Activated CD8-positive, alpha-beta memory T cell treated with anti-CD3 and anti-CD28 coated beads, Interleukin-2, amount 50 U/mL, for 4 hours (primary cell): ENCODE data around the gene GDF2.
A peak's percentile ranks its signal among the peaks of the same experiment; 100 is the strongest.

Source experiments
- DNase-seq: peaks from one replicate; pipeline ENCODE4 v3.0.0-alpha.2; 2020

GDF2 gene

GRCh38 chr10:47322300-47323061 is at the start of gene GDF2:
Gene GDF2, plus strand, starts transcription at chr10:47322454. Its CDS starts 215 bp downstream, at chr10:47322669.
- DNase-seq = no peak

- DNase-seq = no peak
Measured at GRCh38 chr10:47276071-47276470, 46.2 kb upstream of the GDF2 start.

GRCh38 chr10:47276576-47277351 is 45.5 kb upstream of the GDF2 start:
- no peak for DNase-seq

- peak; percentile 46 for DNase-seq
Measured at GRCh38 chr10:47277352-47278151, 44.7 kb upstream of the GDF2 start.

- no peak for DNase-seq
Measured at GRCh38 chr10:47278152-47278473, 44.1 kb upstream of the GDF2 start.

GRCh38 chr10:47278720-47279119 is 43.5 kb upstream of the GDF2 start:
- no peak for DNase-seq

GRCh38 chr10:47279276-47279675 is 43.0 kb upstream of the GDF2 start:
- no peak for DNase-seq

GRCh38 chr10:47282005-47282656 is 40.1 kb upstream of the GDF2 start:
- DNase-seq = no peak

- no peak for DNase-seq
Measured at GRCh38 chr10:47282657-47283018, 39.6 kb upstream of the GDF2 start.

- no peak for DNase-seq
Measured at GRCh38 chr10:47283101-47283630, 39.1 kb upstream of the GDF2 start.

GRCh38 chr10:47283848-47284247 is 38.4 kb upstream of the GDF2 start:
- DNase-seq = no peak

- DNase-seq = no peak
Measured at GRCh38 chr10:47285381-47286115, 36.7 kb upstream of the GDF2 start.

- DNase-seq = no peak
Measured at GRCh38 chr10:47286116-47286505, 36.1 kb upstream of the GDF2 start.

GRCh38 chr10:47286591-47287315 is 35.5 kb upstream of the GDF2 start:
- no peak for DNase-seq

GRCh38 chr10:47287365-47287802 is 34.9 kb upstream of the GDF2 start:
- no peak for DNase-seq

GRCh38 chr10:47287805-47288204 is 34.4 kb upstream of the GDF2 start:
- DNase-seq = no peak

- no peak for DNase-seq
Measured at GRCh38 chr10:47288236-47288635, 34.0 kb upstream of the GDF2 start.

- DNase-seq = no peak
Measured at GRCh38 chr10:47288916-47289495, 33.2 kb upstream of the GDF2 start.

- no peak for DNase-seq
Measured at GRCh38 chr10:47289921-47290320, 32.3 kb upstream of the GDF2 start.

- no peak for DNase-seq
Measured at GRCh38 chr10:47290338-47290737, 31.9 kb upstream of the GDF2 start.

GRCh38 chr10:47291682-47292081 is 30.6 kb upstream of the GDF2 start:
- no peak for DNase-seq
